ENCODE results near the gene BRD3. TPM values are rescaled to one million over a fixed set of nuclear protein-coding genes. Genes with fewer than 3 reads are reported as not detected.

The BRD3 gene
- total and polyA plus RNA-seq, 2 of the 8 experiments (the other 6 are each of a cell fraction or from before 2014, with no cell fraction given), result 31.0 to 82.7 TPM

DNA sequence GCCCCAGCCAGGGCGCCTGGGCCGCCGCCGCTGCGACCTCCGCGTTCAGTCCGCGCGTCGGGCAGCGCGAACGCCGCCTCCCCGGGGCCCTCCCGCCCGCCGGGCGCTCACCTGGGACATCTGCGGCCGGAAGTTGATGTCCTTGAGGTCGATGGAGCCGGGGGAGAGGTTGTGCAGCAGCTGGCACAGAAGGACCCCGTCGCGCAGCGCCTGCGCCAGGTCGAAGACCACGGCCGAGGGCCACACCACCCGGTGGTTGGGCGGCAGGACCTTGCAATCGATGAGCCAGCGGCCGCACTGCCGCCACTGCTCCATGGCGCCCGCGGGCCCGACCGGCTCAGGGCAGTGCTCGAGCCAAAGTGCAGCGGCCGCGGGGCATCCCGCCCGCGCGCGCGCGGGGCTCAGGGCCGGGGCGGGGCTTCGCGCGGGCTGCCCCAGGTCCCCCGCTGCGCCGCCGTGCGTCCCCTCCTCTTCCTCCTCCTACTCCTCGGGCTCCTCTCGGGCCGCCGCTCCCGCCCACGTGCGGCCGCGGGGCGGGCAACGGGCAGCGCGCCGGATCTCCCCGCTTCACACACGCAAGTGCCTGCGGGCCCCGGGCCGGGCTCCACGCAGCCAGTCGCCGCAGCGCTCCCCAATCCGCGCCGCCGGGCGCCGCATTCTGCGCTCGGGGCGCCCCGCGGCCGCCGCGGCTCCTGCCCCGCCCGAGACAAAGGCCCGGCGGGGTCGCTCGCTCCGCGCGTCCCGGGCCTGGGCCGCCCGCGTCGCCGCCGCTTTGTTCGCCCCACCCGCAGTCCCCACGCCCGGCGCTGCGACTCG lies 75.7 kb downstream of the BRD3 start, which contains the start of gene VAV2:
TSS of gene VAV2 (minus strand) at position 361 of the 816 bp plus-strand sequence. CDS start at position 315, 46 bp downstream.
- DNase-seq (ENCODE audit: low read depth in 1 of 2, low spot score in 2 of 2) (peak in 1 of 2 experiments; percentile 77), FAIRE-seq (no peak)
- peak within 1 kb of the TSS; percentile 78 to 97 for H3K4me2 ChIP-seq (ENCODE audit: insufficient read depth in 1 of 2, low read depth in 2 of 2, low read length in 2 of 2)
- ChIA-PET POLR2A (ENCODE audit: partially characterized antibody) (interaction anchor here (1.0 to 1.3 kb wide), 4 partner anchors 99 to 333 kb away, joined by 3 to 4 read pairs (median 3); no protein-coding TSS in a partner anchor), CTCF (ENCODE audit: partially characterized antibody) (interaction anchor here (0.6 to 5.5 kb wide), 14 partner anchors 11 to 403 kb away, joined by 3 to 42 read pairs (median 18); no protein-coding TSS in a partner anchor)
- H3K56ac ChIP-seq (replicated peaks; ENCODE audit: insufficient read length, low read depth, low read length), result peak within 1 kb of the TSS; percentile 53
- H3K4me1 ChIP-seq (replicated peaks in 1 of 4; ENCODE audit: control insufficient read depth in 3 of 4, insufficient read depth in 4 of 4, low read length in 3 of 4), result peaks cover 0 to 20% (median 12%) of the 10 kb centered on the region in 4 experiments; a peak in 5 of 7 replicates
- no peak within 1 kb of the TSS for H3K23ac ChIP-seq (ENCODE audit: insufficient read length)
- H4K20me1 ChIP-seq (replicated peaks in 1 of 2; ENCODE audit: control insufficient read depth in 1 of 2, insufficient read depth in 2 of 2, low read length in 2 of 2), result peaks cover 15 to 20% of the 10 kb centered on the region in 2 experiments
- H3K4me3 ChIP-seq (ENCODE audit: extremely low read depth in 1 of 4, insufficient read depth in 2 of 4, low read depth in 3 of 4, low read length in 4 of 4), result peak within 1 kb of the TSS; percentile 40 to 93 (median 67)
- no peak within 1 kb of the TSS for H3K14ac ChIP-seq (ENCODE audit: insufficient read length)
- H3K18ac ChIP-seq (ENCODE audit: extremely low read depth, low read length), result peak within 1 kb of the TSS; percentile 90
- peak within 1 kb of the TSS; percentile 81 for H4K91ac ChIP-seq (replicated peaks; ENCODE audit: insufficient read length, low read length)
- H3K36me3 ChIP-seq (ENCODE audit: control insufficient read depth in 2 of 4, insufficient read depth in 4 of 4, low read length in 3 of 4), result no peaks in the 10 kb centered on the region
- WGBS, 2 experiments (ENCODE audit: extremely low coverage in 1 of 2, insufficient coverage in 1 of 2, insufficient read length in 1 of 2, insufficient replicate concordance in 2 of 2, low coverage in 1 of 2, low lambda C conversion rate in 2 of 2, missing lambda C conversion rate in 1 of 2), result 1% methylated on average over 60 of the region's 124 CpGs; no CpG with 5 or more reads in 1 of the 2 experiments
- H3K23me2 ChIP-seq (ENCODE audit: low read depth, low read length), result peaks cover 4% of the 10 kb centered on the region; the same call in 1 of the 2 replicates
- H3K4ac ChIP-seq (replicated peaks; ENCODE audit: insufficient read length, low read depth, low read length), result peak within 1 kb of the TSS; percentile 88
- peak within 1 kb of the TSS; percentile 6 to 89 (median 62); a peak in 6 of 7 replicates for H3K9ac ChIP-seq (replicated peaks in 1 of 4; ENCODE audit: extremely low read depth in 1 of 4, low read depth in 3 of 4, low read length in 3 of 4)
- H2AFZ ChIP-seq (ENCODE audit: low read length), result peak within 1 kb of the TSS; percentile 60; the same call in 1 of the 2 replicates
- no peak within 1 kb of the TSS for H2BK20ac ChIP-seq (ENCODE audit: low read length)
- H4K5ac ChIP-seq (ENCODE audit: insufficient read length, low read depth, low read length), result peak within 1 kb of the TSS; percentile 64
- H2AK5ac ChIP-seq (ENCODE audit: low read depth, low read length), result no peak within 1 kb of the TSS; the same call in 1 of the 2 replicates
- no peaks in the 10 kb centered on the region for H3K9me3 ChIP-seq (ENCODE audit: insufficient read depth in 2 of 2, low read depth in 1 of 2, low read length in 1 of 2)
- peak within 1 kb of the TSS; percentile 75; the same call in 1 of the 2 replicates for H2BK5ac ChIP-seq (ENCODE audit: low read depth, low read length)
- H3K27ac ChIP-seq (ENCODE audit: low read depth, low read length), result peak within 1 kb of the TSS; percentile 54; the same call in 1 of the 2 replicates
- H3K79me2 ChIP-seq (ENCODE audit: control insufficient read depth in 1 of 2, insufficient read depth in 2 of 2, low read length in 2 of 2), result peaks cover 11 to 38% of the 10 kb centered on the region in 2 experiments; a peak in 3 of 4 replicates
- peak within 1 kb of the TSS; percentile 75 for H4K8ac ChIP-seq (ENCODE audit: extremely low read depth, insufficient read depth, low read length)
- peaks cover 10% of the 10 kb centered on the region; the same call in 1 of the 2 replicates for H3K79me1 ChIP-seq (ENCODE audit: low read depth, low read length)
- H3K27me3 ChIP-seq (replicated peaks in 1 of 4; ENCODE audit: control insufficient read depth in 3 of 4, extremely low read depth in 1 of 4, insufficient read depth in 3 of 4, low read length in 3 of 4), result no peaks in the 10 kb centered on the region
- no peak within 1 kb of the TSS for H2BK120ac ChIP-seq (replicated peaks; ENCODE audit: low read depth, low read length)
- H2BK12ac ChIP-seq (ENCODE audit: low read depth, low read length), result no peak within 1 kb of the TSS
- no peak within 1 kb of the TSS for H2BK15ac ChIP-seq (ENCODE audit: low read length)
- TF ChIP-seq SP4 (IDR thresholded peaks at IDR 0.05; ENCODE audit: low read length) (no peak), JUND (IDR thresholded peaks at IDR 0.05; ENCODE audit: low read length) (no peak), KDM4A (IDR thresholded peaks at IDR 0.05; ENCODE audit: low read depth, low read length, severe bottlenecking) (peak; percentile 78), KDM5A (IDR thresholded peaks at IDR 0.05; ENCODE audit: low read length) (no peak), SAP30 (IDR thresholded peaks at IDR 0.05; ENCODE audit: insufficient read depth, insufficient replicate concordance, low read length) (no peak), CHD2 (IDR thresholded peaks at IDR 0.05; ENCODE audit: low read length) (no peak), E2F6 (IDR thresholded peaks at IDR 0.05) (no peak), NANOG (IDR thresholded peaks at IDR 0.05; ENCODE audit: insufficient read depth, low read depth, low read length, poor library complexity, severe bottlenecking) (no peak), GABPA (IDR thresholded peaks at IDR 0.05; ENCODE audit: borderline replicate concordance, insufficient read depth, low read length) (0 out of 2 replicates have a peak, but pooled peaks have one; percentile 12)
